DMS153 treated with DMSO at 0.1 percent for 48 hours (cell line): ENCODE data around the gene PLPP6.

ENCODE experiments used
- DNase-seq: peaks from one replicate; lab custom pipeline; 2025; ENCODE audit not compliant: unreplicated experiment; lab: John Stamatoyannopoulos, UW

The PLPP6 gene

DNA sequence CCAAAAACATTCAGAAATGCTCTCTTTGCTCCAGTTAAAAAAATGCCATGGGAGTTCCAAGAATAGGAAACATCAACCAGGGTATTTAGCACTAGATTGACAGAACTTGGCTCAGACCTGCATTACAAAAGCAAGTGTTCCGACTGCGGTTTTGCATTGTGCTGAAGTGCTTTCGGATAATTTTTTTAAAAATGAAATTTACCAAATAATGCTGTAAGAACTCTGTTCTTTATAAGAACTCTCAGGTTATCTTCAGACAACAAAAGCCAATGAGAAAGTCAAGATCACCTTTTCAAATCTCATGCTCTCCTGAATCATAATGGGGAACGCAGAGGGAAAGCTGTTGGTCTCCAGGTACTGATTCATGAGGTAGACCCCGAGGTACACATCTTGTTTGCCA is 483 bp upstream of the PLPP6 start:
- no peak for DNase-seq

DNA sequence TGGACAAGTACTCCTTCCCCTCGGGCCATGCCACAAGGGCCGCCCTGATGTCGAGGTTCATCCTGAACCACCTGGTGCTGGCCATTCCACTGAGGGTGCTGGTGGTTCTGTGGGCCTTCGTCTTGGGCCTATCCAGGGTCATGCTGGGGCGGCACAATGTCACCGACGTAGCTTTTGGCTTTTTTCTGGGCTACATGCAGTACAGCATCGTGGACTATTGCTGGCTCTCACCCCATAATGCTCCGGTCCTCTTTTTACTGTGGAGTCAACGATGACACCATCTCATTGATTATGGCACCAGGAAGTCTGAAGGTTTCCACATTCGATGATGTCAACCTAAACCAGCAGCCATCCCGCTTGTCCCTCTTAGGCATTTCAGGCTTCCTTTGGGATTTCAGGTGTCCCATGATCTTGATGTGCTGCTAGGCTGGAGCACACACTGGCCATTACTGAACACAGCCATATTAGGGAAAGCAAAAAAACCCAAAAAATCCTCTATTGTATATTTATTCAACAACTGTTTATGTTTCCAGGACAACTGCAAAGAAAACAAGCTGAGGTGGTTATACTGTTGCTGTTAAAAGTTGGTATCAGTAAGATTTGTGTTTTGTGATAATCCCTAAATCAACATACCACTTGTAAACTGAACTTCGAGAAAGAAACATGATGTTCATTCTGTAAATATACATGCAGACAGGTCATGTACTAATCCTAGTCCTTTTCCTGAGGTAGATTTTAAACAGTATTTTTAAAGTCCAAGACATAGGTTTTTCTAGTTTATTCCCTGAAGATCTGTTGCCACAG is 1.1 kb downstream of the PLPP6 start:
- DNase-seq: peak; percentile 54

DNA sequence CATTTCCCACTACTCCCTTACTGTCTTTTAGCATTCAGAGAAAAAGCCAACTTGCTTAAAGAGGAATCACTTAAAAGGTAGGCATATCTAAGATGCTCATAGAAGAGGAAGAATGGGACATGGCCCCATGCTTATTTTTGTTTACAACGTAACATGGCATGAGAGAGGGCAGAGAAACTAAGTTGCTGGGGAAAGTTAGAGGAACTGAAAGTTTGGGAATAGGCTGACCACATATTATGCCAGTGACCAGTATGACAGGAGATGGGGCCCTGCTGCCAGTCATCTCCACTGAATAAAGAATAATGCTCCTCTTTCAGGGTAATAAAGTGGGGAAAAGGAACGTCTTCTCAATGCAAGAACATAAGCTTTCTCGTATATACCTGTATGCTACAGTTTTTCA is 1.9 kb downstream of the PLPP6 start:
- no peak for DNase-seq

DNA sequence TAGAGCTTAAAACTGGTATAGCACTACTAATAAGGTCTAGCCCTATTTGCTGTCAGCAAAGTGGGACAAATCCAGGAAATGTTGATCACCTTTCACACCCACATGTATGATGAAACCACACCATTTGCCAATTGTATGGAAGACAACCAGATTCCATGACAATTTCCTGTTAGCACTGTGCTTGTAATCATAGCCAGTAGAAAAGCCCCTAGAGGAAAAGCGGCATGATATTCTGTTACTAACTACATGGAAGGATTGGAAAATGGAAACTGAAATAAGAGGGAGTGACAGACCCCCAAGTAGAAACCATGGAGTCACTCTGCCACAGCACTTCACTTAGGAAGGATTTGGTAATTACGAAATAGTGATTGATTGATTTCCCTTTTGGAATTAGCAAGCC is 3.3 kb downstream of the PLPP6 start:
- DNase-seq: peak; percentile 33

DNA sequence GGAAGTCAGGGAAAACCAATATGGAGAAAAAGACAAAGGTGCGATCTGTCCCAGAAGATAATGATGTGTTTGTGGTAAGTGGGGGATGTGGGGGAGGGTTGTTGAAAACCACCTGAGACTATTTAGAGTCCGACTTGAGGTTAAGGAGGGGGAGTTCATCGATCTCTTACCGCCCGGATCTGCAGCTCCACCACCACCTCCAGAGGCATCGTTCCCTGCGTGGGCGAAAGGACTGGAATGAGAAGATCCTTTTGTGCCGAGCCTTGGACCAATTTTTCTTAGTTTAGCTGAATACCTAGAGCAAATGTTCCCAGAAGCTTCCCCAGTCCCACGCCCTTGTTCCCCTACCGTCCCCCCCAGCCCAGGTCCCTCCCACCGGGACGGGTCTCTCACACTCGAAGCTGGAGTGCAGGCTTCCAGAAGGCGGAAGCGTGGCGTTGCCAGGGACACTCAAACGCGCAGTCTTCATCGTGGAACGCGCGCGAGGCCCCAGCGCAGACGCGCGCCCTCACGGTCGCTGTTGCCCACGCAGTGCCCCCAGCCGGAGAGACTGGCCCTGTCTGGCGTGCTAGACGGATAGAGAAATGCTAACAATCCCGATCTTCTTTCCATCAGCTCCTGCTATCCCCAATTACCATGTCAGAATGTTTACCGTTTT is 4.1 kb downstream of the PLPP6 start, which contains the start of gene SPATA6L:
Gene SPATA6L, minus strand, starts transcription at position 439 of the 658 bp plus-strand sequence. Its CDS starts 230 bp downstream, at position 209.
- DNase-seq: peak; percentile 50

DNA sequence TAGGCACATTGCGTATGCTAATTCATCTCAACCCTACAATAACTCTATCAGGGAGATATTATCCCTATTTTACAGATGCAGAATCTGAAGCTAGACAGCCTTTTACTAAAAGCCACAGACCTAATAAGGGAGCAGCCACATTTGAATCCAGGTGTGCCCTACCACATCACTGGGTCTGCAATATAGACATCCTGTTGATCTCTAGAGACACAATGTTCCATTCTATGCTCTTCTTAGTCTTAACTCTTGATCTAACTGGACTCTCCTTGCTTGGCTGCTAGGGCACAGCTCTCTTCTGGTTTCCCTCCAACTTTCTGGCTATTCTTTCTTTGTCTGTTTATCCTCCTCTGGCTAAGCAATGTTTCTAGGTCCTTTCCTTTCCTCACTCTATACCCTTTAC is 5.6 kb downstream of the PLPP6 start:
- no peak for DNase-seq

DNA sequence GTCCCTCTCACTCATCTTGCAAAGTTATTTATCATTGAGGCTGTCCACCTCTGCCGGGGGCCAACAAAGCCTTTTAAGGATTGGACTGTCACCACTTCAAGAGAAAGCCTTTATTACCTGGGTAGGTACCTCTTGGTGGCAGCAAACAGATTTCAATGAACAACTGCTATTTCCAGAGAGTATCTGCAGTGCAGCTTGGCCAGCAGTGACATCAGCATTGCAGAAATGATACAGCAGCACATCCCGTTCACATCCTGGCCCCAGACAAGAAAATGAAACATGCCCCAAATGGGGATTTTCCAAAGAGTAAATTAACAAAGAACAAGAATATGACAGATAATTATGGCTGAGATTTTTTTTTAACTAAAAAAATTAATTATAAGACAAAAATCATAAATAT is 6.5 kb downstream of the PLPP6 start:
- DNase-seq: no peak

DNA sequence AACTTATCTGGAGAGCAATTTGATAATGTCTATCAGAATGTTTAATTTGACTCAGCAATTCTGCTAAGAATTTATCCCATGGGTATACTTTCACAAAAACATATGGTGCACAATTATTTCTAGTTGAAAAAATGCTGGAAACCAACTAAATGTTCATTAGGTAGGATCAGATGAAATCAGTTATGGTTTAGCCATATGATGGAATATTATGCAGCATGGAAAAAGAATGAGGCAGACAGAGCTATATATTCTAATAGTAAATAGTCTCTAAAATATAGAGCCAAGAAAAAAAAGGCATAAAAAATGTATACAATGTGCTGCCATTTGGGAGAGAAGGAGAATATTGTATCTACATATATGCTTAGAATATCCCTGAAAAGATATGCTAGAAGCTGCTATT is 7.8 kb downstream of the PLPP6 start:
- no peak for DNase-seq

DNA sequence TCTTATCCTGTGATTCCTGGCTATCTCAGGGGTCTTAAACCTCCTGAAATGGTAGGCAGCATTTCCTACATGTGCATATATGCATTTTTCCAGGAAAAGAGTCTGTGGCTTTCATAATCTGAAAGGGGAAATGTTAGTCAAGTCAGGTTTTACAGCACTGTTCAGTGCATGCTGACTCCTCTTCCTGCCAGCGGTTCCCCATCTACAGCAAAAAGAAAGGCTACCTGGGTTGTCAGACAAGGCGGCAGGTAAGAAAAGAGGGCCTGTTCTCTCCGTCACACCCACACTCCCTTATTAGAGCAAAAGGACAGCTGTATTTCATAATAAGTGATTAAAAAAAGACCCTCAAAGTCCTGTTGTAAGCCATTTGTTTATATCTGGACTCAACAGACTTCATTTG is 8.5 kb downstream of the PLPP6 start:
- DNase-seq: no peak

DNA sequence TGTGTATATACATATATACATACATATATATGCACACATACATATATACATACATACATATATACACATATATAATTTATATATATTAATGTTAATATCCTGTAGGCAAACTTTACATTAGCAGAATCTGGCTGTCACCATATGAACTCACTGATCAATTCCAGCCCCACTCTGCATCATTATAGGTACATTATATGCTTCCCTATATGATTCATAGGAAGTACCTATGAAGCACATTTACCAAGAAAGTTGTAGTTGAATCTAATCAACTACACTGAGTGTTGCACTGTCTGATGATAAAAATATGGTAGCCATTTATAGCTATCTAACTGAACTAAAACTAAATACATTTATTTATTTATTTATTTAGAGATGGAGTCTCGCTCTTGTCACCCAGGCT is 9.6 kb downstream of the PLPP6 start:
- DNase-seq: no peak

DNA sequence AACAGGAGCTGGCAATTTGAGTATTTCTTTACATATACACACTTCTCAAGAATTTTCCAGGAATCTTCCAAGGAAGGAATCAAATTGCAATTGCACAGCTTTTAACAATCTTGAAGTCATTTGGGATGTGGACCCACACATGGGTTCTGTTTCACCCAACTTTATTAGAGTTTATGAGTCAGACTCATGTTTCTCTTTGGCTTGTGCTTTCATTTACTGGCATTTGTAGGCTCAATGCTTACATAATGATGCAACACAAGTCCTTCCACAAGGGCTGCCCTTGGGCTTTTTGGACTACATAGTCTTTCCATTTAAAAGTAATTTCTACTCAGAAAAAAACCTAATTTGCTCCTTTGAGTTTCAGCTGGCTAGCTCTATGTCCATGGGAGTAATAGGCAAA is 12.7 kb downstream of the PLPP6 start:
- DNase-seq: no peak

DNA sequence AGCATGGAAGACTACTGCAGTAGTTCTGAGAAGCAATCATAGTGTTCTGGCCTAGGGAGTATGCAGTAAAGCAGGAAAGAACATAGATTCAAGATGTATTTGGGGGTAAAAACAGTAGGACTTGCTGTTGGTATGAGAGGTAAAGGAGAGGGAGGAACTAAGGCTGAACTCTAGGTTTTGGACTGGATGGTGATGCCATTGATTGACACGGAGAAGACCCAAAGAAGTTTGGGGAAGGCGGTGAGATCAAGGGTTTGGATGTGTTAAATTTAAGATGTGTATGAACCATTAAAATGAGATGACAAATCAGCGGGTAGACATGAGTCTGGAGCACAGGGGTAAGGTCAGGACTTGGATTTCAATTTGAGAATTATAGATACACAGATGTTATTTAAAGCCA is 15.3 kb downstream of the PLPP6 start:
- no peak for DNase-seq

DNA sequence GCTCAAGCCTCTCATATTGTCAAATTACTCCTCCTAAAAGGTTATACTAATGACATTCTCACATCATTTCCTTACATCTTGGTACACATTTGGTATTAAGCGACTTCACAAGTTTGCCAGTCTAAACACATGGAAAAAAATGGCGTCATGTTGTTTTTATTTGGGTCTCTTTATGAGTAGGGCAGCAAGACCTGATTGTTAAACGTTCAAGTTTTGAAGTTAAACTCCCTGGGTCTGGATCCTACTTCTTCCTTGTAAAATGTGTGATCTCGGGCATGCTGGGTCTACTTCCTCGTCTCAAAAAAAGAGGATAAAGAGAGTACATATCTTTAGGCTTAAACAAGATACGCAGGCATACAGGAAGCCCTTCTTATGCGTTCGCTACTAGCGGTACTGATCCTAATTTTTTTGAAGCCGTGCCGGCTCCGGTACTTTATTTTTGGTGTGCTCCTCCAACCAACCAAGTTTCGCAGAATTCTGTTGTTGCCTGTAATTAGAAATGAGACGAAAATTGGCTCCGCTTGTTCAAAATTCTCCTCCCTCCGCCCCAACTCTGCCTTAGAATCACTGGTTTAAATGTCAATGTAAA is 16.7 kb downstream of the PLPP6 start:
- peak; percentile 38 for DNase-seq

DNA sequence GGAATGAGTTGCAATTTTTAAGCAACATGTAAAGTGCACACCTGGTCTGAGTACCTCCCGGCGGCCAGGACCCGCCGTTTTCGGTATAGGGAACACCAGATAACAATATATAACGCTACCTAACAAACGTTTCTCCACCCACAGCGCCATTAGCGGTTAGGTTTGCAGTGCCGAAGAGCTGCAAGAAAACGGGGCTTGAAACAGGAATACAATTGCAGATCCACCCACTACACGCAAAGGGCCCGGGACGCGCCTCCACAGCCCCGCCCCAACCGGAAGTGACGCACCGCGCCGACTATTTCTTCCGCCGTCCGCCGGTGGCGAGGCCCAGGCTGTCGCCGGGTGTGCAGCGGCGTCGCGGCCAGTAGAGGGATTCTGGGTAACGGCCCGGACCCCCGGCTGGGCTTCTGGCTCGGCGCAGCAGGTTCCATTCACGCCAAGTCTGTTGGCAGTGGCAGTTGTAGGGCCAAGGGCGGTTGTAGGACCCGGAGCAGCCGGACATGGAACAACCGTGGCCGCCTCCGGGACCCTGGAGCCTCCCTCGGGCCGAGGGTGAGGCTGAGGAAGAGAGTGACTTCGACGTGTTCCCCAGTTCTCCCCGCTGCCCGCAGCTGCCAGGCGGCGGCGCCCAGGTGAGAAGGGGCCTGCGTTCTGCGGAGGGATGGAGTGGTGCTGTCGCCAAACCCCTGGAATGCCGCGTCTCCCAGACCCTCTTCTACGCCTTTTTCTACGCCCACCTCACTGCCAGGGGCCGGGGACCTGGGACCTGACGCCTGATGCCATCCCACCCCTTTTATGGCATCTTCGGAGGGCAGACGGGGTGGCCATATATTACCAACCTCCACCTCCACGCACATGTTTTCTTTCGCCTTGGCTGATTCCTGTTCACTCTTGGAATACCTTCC is 17.4 kb downstream of the PLPP6 start, which contains the start of gene CDC37L1:
Gene CDC37L1, plus strand, starts transcription at position 302 of the 905 bp plus-strand sequence. Its CDS starts 199 bp downstream, at position 501.
- peak; percentile 81 for DNase-seq

DNA sequence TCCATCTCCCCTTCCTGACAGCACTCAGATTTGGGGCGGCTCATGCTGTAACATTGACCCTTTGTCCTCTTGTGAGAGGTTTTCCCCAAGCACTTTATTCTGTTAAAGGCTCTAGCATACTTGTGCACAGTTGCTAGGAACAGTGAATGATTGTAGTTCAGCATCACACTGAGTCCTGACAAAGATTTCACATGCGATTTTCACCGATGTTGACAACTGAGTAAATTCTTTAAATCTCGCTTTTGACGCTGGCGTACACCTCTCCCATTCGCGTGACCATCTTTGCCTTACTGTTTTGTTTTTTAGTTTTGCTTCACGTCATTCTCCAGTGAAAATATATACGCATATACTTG is 18.1 kb downstream of the PLPP6 start:
- no peak for DNase-seq

DNA sequence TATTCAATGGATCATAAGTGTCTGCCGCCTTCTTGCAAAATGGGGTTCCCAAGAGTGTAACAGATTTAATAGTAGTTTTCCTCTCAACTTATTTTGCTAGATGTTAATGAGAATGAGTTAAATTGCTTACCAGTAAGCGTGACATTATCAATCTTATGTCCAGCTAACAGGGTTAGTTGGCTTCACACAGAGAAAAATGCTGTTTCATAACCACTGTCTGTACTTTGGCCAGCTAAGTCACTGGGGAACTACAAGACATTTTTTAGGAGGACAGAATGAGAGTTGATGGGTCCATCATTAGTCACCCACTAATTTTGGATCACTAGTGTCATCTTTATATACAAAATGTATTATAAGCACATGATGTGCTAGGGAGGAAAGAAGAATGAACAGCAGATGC is 18.7 kb downstream of the PLPP6 start:
- no peak for DNase-seq

DNA sequence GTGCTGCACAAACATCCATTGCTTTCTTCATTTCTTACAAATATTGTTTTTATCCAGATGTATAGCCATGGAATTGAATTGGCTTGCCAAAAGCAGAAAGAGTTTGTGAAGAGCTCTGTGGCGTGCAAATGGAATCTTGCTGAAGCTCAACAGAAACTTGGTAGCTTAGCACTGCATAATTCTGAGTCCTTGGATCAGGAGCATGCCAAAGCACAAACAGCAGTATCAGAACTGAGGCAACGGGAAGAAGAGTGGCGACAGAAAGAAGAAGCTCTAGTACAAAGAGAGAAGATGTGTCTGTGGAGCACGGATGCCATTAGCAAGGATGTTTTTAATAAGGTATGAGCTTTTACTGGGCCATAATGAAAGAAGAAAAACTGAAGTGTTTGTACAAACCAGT is 22.7 kb downstream of the PLPP6 start:
- no peak for DNase-seq

DNA sequence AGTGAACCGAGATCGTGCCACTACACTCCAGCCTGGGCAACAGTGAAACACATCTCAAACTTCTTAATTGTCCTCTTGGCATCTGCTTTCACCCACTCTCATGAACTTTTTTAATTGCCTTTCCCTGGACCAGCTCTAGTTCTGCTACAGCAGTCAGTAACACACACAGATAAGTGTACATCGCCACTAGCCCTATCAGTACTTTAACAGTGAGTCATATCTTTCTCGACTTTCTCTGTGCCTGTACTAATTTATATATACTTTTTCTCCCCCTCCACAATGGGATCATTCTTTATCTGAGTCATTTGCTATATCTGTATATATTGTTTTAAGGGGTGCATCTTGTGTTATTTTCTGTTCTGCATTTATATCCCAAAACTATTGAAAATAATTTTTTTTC is 24.0 kb downstream of the PLPP6 start:
- DNase-seq: no peak

DNA sequence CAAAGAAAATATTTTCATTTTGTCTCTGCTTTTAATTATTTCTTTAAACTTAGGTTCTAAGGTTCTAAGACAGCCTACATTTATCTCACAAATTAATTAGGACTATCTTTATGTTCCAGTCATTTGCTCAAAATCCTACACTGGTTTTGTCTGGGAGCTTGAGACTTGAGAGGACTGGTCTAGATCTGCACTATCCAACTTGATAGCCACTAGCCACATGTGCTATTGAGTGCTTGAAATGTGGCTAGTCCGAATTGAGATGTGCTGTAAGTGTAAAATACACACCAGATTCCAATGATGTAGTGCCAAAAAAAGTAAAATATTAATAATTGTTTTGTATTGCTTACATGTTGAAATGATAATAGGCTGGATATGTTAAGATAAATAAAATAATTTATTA is 24.5 kb downstream of the PLPP6 start:
- DNase-seq: no peak

DNA sequence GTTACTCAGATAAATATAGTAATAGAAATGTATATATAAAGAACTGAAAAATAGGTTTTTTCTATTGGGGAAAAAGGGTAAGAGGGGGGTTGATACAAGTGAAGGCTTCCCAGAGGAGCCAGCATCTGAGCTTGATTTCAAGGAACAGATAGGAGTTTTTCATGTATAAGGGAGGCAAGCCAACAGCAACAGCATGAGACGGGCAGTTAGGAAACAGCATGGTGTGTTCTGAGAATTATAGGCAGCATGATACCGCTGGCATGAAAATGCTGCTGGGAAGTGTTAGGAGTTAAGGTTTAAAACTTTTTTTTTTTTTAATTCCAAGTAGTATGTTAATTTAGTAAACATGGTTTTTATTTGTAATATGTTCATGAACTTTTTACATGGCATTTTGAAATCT is 26.9 kb downstream of the PLPP6 start:
- no peak for DNase-seq

DNA sequence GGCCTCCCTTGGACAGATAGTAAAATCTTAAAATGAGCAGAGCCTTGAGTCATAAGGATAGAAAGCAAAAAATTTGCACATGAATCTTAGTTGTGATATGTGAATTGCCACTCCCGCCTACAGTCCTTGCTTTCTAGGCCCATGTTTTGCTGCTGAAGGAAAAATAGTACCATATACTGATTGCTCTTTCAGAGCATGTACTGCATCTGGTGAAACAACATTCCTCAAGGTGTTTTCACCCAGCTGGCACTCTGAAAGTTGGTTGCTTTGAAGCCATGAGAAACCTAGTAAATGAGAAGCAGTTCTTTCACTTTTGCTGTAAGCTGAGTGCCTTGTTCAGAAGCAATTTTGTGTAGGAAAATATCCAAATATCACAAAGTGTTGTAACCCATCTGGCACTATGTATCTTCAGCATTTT is 27.6 kb downstream of the PLPP6 start:
- no peak for DNase-seq
